Fibroblast of upper back skin (primary cell): ENCODE data around the gene FGF11.
A peak's percentile ranks its signal among the peaks of the same experiment; 100 is the strongest.

ENCODE experiments used
- DNase-seq: peaks from one replicate; pipeline ENCODE4 v3.0.0-alpha.2; 2013

Gene FGF11

DNA sequence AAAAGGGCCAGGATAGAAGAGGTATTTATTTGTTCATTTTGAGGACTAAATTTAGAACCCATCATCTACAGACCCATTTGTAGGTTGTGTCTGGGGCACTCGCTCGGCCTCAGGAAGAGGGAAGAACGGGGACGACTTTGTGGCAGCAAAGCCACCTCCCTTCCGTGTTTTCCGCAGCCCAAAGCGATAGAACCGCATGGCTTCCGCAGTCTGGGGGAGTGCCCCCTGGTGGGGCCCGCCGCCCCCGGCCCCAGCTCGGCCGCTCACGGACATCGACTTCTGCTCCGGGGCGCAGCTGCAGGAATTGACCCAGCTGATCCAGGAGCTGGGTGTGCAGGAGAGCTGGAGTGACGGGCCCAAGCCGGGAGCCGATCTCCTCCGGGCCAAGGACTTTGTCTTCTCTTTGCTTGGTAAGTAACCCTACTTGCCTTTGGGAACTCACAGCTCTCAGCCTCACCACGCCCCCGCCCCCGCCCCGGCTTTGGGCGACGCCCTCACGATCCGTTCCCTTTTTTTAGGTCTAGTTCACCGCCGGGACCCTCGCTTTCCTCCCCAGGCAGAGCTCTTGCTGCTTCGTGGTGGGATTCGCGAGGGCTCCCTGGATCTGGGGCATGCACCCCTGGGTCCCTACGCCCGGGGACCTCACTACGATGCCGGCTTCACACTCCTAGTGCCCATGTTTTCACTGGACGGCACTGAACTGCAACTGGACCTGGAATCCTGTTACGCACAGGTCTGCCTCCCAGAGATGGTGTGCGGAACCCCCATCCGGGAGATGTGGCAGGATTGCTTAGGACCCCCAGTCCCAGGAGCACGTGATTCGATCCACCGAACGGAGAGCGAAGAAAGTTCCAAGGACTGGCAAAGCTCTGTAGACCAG, 3.4 kb upstream of the FGF11 start:
- DNase-seq: no peak

DNA sequence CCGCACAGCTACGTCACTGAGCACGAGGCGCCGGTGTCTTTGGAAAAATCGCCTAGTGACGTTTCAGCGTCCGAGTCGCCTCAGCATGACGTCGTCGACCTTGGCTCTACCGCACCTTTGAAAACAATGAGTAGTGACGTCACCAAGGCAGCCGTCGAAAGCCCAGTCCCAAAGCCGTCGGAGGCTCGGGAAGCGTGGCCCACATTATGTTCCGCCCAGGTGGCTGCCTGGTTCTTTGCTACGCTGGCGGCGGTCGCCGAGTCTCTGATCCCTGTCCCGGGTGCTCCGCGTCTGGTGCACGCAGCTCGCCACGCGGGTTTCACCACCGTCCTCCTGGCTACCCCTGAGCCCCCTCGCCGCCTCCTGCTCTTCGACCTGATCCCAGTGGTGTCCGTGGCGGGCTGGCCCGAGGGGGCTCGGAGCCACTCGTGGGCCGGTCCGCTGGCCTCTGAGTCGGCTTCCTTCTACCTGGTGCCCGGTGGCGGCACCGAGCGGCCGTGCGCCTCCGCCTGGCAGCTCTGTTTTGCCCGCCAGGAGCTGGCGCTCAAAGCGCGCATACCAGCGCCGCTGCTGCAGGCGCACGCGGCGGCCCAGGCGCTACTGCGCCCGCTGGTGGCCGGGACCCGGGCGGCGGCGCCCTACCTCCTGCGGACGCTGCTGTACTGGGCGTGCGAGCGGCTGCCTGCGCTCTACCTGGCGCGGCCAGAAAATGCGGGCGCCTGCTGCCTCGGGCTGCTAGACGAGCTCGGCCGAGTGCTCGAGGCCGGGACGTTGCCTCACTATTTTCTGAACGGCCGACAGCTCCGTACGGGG, 2.5 kb upstream of the FGF11 start:
- DNase-seq: peak; percentile 62

DNA sequence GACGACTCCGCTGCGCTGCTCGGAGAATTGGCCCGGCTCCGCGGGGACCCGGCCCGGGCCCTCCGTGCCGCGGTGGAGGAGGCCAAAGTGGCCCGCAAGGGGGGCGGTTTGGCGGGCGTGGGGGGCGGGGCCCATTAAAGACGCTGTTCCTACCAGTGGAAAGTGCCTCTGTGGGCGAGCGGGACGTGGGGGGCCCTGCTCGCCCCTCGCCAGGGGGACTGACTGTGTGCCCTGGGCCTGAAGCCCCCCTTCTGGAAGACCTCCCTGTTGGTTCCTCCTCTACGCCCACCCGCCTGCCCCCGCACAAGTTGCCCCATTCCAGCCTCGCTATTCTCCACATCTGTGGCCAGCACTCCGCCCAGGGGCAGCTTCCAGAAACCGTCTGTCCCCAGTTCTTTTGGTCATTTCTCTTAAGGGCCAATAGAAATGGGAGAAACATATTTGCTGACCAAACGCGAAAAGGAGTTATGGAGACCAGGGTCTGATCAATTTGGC, 1.9 kb upstream of the FGF11 start:
- DNase-seq: no peak

DNA sequence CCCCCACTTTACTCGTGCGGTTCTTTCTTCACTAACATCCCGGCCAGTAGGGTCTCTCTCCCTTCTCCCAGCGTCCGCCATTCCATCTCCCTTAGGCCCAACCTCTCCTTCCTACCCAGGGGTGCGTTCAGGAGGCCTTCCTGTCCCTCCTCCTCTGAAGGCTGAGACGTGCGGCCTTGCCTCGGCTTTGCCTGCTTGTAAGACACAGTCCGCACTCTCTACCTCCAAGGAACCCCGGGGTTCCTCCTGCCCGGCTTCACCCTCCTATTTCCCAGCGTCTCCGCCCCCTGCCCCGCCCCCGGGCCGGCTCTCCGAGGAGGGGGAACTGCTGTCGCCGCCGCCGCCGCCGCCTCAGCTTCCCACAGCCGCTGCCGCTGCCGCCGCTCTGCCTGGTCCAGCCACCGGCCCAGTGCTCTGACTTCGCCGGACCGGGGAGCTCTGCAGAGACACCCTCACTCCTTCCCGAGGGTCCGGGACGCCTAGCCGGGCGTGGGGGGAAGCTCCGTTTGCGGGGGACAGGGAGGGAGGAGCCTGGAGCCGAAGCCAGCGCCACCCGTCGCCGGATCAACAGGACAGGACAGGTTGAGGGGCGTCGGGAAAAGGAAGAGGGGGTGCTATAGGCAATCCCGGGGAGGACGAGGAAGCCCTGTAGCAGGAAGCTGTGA, 1.2 kb upstream of the FGF11 start:
- DNase-seq: no peak

DNA sequence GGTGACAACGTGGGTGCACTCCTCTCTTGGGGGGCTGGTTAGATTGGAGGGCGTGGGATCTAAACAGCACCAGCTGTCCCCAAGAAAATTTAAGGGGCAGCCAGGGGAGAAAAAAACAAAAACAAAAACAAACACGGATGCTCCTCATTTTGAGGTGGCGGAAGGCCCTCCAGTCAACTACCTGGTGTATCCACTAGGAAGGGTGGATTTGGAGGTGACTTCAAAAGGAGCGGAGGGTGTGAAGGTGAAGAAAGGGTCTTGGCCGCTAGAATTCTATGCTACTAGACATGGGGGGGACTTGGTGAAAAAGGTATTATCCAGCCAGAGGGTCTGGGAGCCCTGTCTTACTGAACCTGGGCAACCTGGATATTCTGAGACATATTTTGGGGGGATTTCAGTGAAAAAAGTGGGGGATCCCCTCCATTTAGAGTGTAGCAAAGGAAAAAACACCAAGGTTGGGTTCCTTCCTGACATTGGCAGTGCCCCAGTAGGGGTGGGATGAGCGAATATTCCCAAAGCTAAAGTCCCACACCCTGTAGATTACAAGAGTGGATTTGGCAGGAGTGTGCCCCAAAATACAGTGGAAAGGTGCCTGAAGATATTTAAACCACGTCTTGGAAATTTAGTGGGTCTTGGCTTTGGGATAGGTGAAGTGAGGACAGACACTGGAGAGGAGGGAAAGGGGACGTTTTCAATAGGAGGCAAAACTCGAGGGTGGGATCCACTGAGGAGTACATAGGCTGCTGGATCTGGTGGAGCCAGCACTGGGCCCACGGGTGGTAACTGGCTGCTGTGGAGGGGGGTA, 454 bp upstream of the FGF11 start:
- DNase-seq: no peak

DNA sequence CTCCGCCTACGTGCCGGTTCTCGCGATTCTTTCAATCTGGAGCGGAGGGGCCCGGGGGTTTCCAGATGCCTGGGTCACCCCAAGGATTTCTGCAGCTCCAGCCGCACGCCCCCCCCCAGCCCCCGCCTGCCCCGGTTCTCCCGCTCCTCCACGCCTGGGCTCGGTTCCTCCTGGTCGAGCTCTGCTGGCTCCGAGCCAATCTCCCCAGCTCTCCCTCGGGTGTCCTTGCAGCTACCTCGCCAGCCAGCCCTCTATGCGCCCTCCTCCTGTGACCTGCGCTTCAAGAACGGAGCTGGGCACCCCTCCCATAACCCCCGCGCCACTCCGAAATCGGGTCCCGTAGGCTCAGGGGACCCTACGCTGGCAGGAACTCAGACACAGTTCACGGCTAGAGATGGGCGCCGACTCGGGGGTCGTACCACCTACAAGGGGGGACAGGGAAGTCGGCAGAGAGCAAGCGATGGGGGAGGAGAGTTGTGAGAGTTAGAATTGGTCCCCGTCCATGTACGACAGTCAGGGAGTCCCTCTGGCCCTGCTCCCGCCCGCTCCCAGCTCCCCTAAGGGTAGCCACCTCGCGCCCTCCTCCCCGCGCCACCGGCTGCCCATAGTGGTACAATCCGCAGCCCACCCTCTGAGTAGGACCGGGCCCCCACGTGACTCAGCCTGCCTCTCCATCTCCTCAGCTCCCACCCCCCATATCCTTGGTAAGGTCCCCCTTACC, 961 bp downstream of the FGF11 start:
- peak; percentile 47 for DNase-seq

DNA sequence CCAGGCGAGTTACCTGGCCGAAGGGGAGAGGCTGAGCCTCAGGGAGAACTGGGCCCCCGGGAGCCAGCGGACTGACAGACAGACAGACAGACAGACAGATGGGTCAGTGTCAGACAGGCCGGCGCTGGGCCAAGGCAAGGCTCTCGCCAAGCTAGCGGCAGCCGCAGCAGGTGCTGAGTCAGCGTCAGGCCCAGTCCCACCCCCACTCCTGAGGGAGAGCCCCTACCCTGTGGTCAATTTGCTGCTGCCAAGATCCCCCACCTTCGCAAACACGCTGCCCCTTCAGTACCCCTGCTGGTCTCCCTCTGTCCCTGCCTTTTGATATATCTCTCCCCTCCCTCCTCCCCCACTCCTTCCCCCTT, 1.5 kb downstream of the FGF11 start:
- DNase-seq: peak; percentile 74

DNA sequence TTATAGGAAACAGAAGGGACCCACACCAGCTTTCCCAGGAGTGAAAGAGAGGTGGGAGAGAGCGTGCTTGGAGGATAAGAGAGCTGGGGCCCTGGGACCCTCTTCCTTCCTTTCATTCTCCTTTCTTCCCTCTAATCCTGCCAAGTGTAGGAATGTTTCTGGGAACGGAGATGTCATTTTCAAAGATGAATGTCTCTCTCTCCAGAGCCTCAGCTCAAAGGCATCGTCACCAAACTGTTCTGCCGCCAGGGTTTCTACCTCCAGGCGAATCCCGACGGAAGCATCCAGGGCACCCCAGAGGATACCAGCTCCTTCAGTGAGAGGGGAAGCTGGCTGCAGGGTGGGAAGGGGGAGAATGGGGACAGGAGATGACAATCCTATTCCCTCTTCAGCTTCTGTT, 2.0 kb downstream of the FGF11 start:
- DNase-seq: peak; percentile 48

DNA sequence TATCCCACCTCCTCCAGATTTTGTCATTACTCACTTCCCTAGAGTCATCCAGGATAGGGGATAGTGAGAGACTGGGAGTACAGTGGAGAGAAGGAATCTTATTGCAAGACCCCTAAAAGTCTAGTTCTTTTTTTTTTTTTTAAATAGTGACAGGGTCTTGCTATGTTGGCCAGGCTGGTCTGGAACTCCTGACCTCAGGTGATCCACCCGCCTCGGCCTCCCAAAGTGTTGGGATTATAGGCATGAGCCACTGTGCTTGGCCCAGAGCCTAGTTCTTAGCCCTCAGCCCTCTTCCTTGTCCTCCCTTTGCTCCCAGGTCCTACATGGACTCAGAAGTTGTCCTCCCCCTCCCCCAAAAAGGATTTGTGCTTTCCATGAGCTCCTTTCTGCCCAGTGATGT, 2.8 kb downstream of the FGF11 start:
- no peak for DNase-seq

DNA sequence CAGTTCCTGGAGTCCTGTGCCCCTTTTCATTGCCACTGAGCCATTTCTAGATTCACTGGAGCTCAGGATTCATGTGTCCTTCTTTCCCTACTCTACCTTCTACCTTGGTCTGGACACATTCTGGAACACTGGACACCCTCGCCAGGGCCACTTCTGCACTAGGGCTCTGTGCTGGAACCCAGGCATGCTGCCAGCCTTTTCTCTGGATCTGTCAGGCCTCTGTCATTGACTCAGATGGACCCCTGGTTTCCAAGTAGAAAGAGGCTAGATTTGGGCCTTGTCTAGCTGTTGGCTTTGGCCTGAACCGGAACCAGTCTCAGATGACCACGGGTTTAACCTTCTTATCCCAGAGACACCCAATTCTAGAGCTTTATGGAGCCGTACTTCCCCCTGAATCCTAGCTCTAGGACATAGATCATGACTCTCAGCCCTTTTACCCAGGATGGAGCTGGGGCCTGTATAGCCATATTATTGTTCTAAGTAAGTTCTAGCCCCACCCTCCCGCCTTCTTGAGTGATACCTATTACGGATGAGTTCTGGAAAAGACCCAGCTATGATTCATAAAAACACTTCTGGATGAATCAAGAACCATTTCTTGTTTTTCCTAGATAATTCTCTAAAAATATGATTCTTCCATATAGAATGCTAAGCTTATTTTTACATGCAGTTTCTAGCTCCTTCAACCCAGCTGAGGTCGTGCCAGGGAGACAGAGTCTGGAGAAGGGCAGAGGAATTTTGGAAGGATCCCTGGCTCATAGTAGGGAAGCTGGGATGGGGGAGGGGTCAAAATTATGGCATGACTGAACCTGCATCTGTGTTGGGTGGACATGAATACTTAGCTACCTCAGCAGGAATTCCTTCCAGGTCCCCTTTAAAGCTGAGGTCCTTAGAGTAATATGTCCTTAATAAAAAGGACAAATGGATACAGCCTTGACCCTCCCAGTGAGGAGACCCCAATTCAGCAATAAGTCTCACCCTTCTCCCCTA, 4.5 kb downstream of the FGF11 start:
- peak; percentile 67 for DNase-seq

DNA sequence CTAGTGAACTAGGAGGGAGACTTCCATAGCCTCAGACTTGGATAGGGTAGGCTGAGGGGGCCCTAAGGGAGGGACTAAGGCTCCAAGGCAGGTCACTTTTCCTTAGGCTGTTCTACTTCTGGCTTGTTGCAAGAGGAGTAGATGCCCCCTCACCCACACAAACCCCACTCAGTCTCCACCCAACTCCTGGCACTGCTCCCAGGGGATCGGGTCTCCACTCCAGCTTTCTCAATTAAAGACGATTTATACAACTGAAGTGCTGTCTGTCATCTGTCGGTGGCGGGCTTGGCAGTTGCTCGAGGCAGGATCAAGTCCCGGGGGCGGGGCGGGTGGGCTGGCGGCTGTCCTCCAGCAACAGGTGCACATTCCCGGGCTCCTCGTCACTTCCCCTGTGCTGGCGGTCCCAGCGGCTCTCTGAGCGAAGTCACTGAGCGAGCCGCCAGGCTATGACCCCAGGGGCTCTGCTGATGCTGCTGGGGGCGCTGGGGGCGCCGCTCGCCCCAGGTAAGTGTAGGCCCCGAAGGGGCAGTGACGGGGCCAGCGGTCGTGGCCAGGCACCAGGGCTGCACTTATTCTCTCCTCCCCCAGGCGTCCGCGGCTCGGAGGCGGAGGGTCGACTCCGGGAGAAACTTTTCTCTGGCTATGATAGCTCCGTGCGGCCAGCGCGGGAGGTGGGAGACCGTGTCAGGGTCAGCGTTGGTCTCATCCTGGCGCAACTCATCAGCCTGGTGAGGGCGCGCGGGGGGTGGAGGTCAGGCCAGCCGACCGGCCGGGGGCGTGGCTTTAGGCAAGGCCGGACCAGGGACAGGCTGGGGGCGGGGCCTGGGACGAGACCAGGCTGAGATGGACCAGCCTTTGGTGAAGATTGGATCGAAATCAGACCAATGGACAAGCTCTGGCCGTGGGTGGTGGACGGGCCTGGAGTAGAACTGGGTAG, 5.6 kb downstream of the FGF11 start, which contains the start of gene CHRNB1:
TSS of gene CHRNB1 (plus strand) at position 380 of the 937 bp plus-strand sequence. CDS start at position 447, 67 bp downstream.
- no peak for DNase-seq

DNA sequence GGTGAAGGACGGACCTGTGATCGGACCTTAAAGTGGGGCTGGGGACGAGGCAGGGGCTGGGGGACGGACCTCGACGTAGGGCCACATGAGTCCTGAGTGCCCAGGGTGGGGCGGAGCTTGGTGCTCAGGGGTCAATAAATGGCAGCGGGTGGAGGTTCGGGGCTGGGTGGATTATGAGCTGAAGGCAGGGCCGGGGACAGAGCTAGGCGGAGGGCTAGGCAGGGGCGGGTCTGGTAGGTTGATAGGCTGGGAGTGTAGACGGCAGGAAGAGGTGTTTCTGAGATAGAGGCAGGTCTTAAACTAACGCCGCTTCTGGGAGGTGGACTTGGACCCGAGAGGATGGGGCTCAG, 6.3 kb downstream of the FGF11 start:
- DNase-seq: no peak

DNA sequence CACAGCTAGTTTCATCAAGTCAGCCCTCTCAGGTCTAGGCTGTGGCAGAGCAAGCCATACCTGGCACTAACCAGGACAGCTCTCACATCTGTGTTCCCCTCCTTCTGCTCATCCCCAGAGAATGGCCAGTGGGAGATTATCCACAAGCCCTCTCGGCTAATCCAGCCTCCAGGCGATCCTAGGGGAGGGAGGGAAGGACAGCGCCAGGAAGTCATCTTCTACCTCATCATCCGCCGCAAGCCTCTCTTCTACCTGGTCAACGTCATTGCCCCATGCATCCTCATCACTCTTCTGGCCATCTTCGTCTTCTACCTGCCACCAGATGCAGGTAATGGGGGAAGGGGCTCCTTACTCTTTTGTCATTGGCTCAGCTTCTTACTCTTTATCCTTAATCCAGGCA, 9.1 kb downstream of the FGF11 start:
- DNase-seq: no peak

DNA sequence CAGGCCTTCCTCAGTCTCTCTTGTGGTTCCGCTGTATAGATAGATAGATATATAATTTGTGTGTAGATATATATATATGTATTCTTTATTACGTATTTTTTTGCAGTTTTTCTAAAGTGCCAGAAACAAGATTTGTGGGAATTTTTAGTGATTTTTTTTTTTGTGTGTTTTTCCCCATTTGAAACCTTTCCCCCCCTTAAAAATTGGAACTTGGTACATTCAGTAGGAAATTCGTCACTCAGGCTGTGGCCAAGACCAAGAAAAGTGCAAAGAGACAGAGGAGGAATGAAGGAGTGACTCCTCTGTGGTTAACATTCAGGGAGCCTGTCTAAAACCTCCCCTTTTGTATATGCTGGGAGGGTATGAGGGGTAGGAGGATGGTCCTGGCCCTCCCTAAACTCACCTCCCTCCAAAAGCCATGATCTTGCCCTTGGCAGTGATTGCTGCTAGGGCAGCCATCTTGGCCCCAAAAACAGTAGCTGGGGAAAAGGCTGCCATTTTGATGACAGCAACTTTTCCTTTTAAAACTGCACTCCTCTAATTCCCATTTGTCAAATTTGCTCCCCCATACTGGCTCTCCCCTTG, 20.7 kb downstream of the FGF11 start:
- DNase-seq: no peak

DNA sequence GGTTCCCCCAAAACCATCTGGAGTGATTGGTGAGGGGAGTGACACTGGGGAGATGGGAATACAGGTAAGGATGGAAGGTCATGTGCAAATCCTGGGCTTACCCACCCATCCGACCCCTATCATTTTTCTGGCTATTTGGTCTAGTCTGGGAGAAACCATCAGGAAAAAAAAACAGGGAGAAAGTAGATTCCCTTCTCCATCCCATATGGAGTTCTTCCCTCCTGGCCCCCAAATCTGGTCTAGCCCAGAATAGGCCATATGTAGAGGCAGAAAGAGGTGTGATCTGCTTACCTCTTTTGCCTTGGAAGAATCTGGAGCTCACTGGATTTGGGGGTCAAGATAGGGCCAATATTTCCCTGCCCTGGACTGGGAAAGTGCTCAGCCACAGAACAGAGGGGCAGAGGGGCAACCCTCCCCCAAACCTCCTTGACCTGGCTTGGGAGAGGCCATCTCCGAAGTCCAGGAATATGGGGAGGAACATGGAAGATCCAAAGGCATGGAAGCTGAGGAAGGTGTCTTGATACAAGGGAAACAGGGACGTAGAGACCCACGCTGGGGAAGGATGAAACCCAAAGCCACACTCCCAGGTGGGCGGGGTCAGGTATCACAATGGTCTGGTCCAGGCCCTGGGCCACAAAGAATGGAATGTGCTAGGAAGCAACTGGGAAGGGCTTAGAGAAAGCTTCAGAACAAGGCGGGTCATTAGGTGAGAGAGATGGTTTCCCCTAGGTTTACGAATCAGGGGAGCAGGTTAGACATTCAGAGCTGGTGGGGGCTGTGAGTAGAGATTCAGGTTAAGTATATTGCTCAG, 21.7 kb downstream of the FGF11 start:
- DNase-seq: no peak

DNA sequence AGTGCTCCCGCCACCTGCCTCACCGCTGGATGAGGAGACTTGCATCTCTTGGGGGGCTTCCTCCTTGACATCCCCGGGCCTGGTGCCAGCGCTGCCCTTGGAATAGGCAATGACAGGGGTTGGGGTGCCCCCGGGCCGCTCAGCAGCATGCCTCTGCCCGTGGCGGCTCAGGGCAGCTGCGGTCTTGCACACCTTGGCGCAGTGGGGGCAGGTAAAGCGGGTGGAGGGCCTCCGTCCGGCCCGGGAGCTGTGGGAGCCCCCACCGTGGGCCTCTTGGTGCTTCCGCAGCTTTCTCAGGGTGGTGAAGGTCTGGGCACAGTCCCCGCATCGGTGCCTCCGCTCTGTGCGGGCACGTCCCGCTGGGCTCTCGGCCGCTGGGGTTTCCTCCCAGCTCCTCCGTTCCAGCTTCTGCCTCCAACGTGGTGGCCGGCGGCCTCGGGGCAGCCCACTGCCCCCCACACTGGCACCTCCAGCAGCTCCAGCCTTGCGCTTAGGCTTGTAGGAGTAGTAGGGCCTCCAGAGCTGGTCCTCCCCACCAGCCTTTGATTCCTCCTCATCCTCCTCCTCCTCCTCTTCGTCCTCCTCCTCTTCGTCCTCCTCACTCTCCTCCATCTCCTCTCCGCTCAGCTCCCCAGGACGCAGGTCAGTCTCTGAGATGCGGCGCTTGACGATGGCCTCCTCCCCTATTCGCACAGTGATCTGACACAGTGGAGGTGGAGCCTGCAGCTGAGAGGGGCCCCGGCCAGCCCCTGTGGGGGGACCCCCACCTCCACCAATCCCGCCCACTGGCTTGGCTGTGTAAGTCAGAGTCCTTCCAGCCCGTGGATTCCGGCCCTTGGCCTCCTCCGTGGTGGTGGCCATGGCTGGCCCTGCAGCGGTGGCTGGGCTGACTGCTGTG, 23.4 kb downstream of the FGF11 start:
- DNase-seq: no peak

DNA sequence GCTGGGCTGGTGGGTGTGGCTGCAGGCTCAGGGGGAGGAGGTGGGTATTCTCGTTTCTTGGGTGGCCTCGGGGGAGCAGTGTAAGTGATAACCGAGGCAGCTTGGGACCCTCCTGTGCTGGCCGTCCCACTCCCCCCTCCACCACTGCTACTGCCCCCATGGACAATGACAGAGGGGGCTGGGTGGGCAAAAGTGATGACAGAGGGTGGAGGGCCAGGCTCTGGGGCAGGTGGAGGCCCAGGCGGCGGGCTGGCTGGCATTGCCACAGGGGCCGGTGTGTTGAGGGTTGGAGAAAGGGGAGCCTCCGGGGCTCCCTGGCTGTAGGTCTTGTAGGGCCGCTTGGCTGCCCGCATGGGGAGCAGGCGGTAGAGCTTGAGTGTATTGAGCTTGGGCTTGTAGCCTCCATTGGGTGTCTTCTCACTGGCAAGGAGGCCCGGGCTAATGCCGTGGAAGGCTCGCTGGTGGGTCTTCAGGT, 24.1 kb downstream of the FGF11 start:
- no peak for DNase-seq
